Tibial nerve (tissue), 4 donors: ENCODE measurements around the gene VPS26C. TPM values are rescaled to one million over a fixed set of nuclear protein-coding genes. Genes with fewer than 3 reads are reported as not detected.

ENCODE experiments used
- DNase-seq, 2 donors: peaks; one replicate each; pipeline ENCODE4 v3.0.0-alpha.2; 2019; ENCODE audit warnings: low spot score in 2 of 2
- H3K27ac ChIP-seq, 4 donors: fragments of 200-600 bp; sonication (generic) in 3 of 4; one replicate each; pipeline ENCODE4 v1.5.1; 2017 to 2019; ENCODE audit warnings: mild to moderate bottlenecking in 1 of 4
- H3K27me3 ChIP-seq, 2 donors: fragments of 200-600 bp; sonication (generic) in 1 of 2; one replicate each; pipeline versions ENCODE4 v1.5.1 to v1.6.0; 2017 to 2019
- H3K36me3 ChIP-seq, 3 donors: fragments of 200-600 bp; sonication (generic); one replicate each; pipeline ENCODE4 v1.5.1; 2018 to 2019
- H3K4me1 ChIP-seq, 4 donors: fragments of 200-600 bp; sonication (generic) in 3 of 4; one replicate each; pipeline ENCODE4 v1.5.1; 2017 to 2019
- H3K4me3 ChIP-seq, 4 donors: fragments of 200-600 bp; sonication (generic) in 3 of 4; one replicate each; pipeline ENCODE4 v1.5.1; 2017 to 2019; ENCODE audit warnings: mild to moderate bottlenecking in 1 of 4, moderate library complexity in 1 of 4
- H3K9me3 ChIP-seq, 4 donors: fragments of 200-600 bp; sonication (generic) in 3 of 4; one replicate each; pipeline ENCODE4 v1.5.1; 2017 to 2019
- EP300 ChIP-seq, 2 donors: sonication (generic); formaldehyde crosslinking; IDR thresholded peaks; one replicate each; pipeline ENCODE4 v1.6.1; 2017; ENCODE audit warnings: antibody characterized with exemption in 2 of 2, mild to moderate bottlenecking in 1 of 2
- POLR2A ChIP-seq, 2 donors: fragments of 450-650 bp; IDR thresholded peaks; one replicate each; pipeline ENCODE4 v1.6.1; 2017; ENCODE audit warnings: antibody characterized with exemption in 2 of 2, mild to moderate bottlenecking in 2 of 2, moderate library complexity in 2 of 2
- whole genome bisulfite sequencing, 2 donors: methylation state at CpG; one replicate each; pipeline ENCODE4 v1.1.5; 2018; 5-methylcytosine and 5-hydroxymethylcytosine counted together
- total RNA-seq, 4 donors: library from RNA; depleted of rRNA; stranded (reverse); fragments of >200 nt; gene quantifications; one replicate each; pipeline ENCODE4 v1.1.0, GENCODE V29; 2016
- TF ChIP-seq, protein P1 (sequence below), 5 experiments: fragments of 200-600 bp in 3 of 5; fragments of 450-650 bp in 2 of 5; sonication (generic) in 3 of 5; IDR thresholded peaks; one replicate each; pipeline ENCODE4 v1.5.1; 2016 to 2019; ENCODE audit warnings: antibody characterized with exemption in 5 of 5, mild to moderate bottlenecking in 3 of 5, moderate library complexity in 2 of 5

The VPS26C gene
- total RNA-seq, 4 donors from 2014 or later: 34.7 to 55.8 (median 51.6) TPM

GRCh38 chr21:37195610-37196009, 71.5 kb downstream of the VPS26C start:
- Histone ChIP-seq H3K4me3 (no peak overlapping the region), H3K4me1 (peaks cover 0 to 13% (median 4%) of the 10 kb centered on the region in 4 donors), H3K27ac (no peak overlapping the region), H3K27me3 (no peaks in the 10 kb centered on the region), H3K9me3 (no peaks in the 10 kb centered on the region), H3K36me3 (peaks cover 0 to 92% (median 4%) of the 10 kb centered on the region in 3 donors)
- no peak for DNase-seq
- WGBS, 2 donors: 82 to 85% methylated on average over 14 of the region's 15 CpGs
- no peak for TF ChIP-seq POLR2A (IDR thresholded peaks at IDR 0.05)
- TF ChIP-seq, protein P1, sequence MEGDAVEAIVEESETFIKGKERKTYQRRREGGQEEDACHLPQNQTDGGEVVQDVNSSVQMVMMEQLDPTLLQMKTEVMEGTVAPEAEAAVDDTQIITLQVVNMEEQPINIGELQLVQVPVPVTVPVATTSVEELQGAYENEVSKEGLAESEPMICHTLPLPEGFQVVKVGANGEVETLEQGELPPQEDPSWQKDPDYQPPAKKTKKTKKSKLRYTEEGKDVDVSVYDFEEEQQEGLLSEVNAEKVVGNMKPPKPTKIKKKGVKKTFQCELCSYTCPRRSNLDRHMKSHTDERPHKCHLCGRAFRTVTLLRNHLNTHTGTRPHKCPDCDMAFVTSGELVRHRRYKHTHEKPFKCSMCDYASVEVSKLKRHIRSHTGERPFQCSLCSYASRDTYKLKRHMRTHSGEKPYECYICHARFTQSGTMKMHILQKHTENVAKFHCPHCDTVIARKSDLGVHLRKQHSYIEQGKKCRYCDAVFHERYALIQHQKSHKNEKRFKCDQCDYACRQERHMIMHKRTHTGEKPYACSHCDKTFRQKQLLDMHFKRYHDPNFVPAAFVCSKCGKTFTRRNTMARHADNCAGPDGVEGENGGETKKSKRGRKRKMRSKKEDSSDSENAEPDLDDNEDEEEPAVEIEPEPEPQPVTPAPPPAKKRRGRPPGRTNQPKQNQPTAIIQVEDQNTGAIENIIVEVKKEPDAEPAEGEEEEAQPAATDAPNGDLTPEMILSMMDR (IDR thresholded peaks at IDR 0.05): no peak
- TF ChIP-seq EP300 (IDR thresholded peaks at IDR 0.05): no peak

GRCh38 chr21:37195059-37195458, 72.1 kb downstream of the VPS26C start:
- Histone ChIP-seq H3K4me1 (peaks cover 0 to 13% (median 4%) of the 10 kb centered on the region in 4 donors), H3K27ac (no peak overlapping the region), H3K27me3 (no peaks in the 10 kb centered on the region), H3K4me3 (no peak overlapping the region), H3K36me3 (peaks cover 0 to 92% (median 4%) of the 10 kb centered on the region in 3 donors), H3K9me3 (no peaks in the 10 kb centered on the region)
- no peak for TF ChIP-seq EP300 (IDR thresholded peaks at IDR 0.05)
- no peak for DNase-seq
- WGBS, 2 donors: 69 to 82% methylated on average over 3 of the region's 3 CpGs

GRCh38 chr21:37193676-37194075, 73.5 kb downstream of the VPS26C start:
- Histone ChIP-seq H3K9me3 (no peaks in the 10 kb centered on the region), H3K4me3 (no peak overlapping the region), H3K27ac (no peak overlapping the region), H3K36me3 (peaks cover 0 to 97% (median 4%) of the 10 kb centered on the region in 3 donors), H3K27me3 (no peaks in the 10 kb centered on the region), H3K4me1 (peaks cover 0 to 6% (median 0%) of the 10 kb centered on the region in 4 donors)
- 89 to 94% methylated on average over 6 of the region's 6 CpGs for WGBS, 2 donors
- no peak for DNase-seq
- TF ChIP-seq, protein P1 (IDR thresholded peaks at IDR 0.05): no peak
- TF ChIP-seq EP300 (IDR thresholded peaks at IDR 0.05): no peak
- TF ChIP-seq POLR2A (IDR thresholded peaks at IDR 0.05): no peak

DNA sequence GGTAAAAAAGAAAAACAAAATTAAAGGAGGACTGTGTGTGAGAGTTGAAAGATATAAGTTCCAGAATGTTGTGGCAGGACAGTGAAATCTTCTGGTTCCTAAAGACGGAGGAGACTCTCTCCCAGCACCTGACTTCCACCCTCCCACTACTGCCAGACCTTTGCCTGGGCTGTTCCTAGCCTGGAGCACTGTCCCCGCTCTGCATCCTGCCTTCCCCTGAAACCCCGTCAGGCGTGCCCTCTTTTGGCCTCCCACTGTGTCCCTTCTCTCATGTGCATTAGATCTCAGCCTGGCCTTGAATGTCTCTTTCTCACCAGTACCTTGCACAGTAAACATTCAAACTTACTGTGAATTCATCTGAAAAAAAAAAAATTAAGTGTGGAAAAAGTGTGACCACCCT, 74.1 kb downstream of the VPS26C start:
- Histone ChIP-seq H3K4me1 (no peaks in the 10 kb centered on the region), H3K27me3 (no peaks in the 10 kb centered on the region), H3K27ac (no peak overlapping the region), H3K4me3 (no peak overlapping the region), H3K36me3 (peaks cover 0 to 95% (median 4%) of the 10 kb centered on the region in 3 donors), H3K9me3 (no peaks in the 10 kb centered on the region)
- 64 to 67% methylated on average over 4 of the region's 4 CpGs for WGBS, 2 donors
- TF ChIP-seq EP300 (IDR thresholded peaks at IDR 0.05) (no peak), POLR2A (IDR thresholded peaks at IDR 0.05) (no peak)
- TF ChIP-seq, protein P1 (IDR thresholded peaks at IDR 0.05): no peak
- no peak for DNase-seq

DNA sequence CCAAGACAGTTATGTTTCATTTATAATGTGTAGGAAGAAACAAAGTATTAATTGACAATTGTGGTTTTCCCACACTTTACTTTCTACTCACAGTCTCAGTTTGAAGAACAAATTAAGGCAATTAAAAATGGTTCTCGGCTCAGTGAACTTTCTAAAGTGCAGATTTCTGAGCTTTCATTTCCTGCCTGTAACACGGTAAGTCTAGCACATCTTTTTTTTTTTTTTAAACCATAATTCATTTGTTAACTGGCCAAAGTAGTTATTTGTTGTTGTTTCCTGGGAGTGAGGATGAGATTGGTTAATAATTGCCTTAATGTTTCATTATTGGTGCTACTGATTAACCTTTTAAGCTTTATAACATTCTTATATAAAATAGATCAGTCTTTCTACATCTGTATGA, 75.1 kb downstream of the VPS26C start:
- no peaks in the 10 kb centered on the region for H3K4me1 ChIP-seq
- no peaks in the 10 kb centered on the region for H3K9me3 ChIP-seq
- 53 to 60% methylated on average over 2 of the region's 2 CpGs for WGBS, 2 donors
- DNase-seq: no peak
- H3K27me3 ChIP-seq: no peaks in the 10 kb centered on the region
- no peak overlapping the region for H3K4me3 ChIP-seq
- H3K27ac ChIP-seq: no peak overlapping the region
- TF ChIP-seq EP300 (IDR thresholded peaks at IDR 0.05): no peak
- TF ChIP-seq, protein P1 (IDR thresholded peaks at IDR 0.05): no peak
- no peak for TF ChIP-seq POLR2A (IDR thresholded peaks at IDR 0.05)
- peaks cover 0 to 95% (median 4%) of the 10 kb centered on the region in 3 donors for H3K36me3 ChIP-seq

DNA sequence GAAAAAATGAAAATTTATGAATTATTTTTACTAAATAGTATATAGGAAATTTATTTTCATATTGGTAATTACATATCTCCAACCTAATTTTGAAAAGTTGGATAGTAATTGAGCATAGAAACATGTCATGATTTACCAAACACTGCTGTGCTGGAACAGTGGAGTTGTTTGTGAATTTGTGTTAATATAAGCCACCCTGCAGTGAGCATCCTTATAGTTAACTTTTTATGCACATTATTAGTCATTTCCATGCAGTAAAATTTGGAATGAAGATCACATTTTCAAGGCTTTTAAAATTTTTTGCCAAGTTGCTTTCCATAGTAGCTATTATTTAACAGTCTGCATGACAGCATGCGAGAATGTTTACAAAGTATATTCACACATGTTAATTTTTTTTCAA, 78.3 kb downstream of the VPS26C start:
- Histone ChIP-seq H3K27me3 (no peaks in the 10 kb centered on the region), H3K4me3 (no peak overlapping the region), H3K36me3 (peaks cover 0 to 90% (median 0%) of the 10 kb centered on the region in 3 donors), H3K27ac (no peak overlapping the region), H3K4me1 (no peaks in the 10 kb centered on the region), H3K9me3 (no peaks in the 10 kb centered on the region)
- WGBS, 2 donors: 95% methylated on average over 1 of the region's 1 CpG
- no peak for DNase-seq
- TF ChIP-seq EP300 (IDR thresholded peaks at IDR 0.05) (no peak), POLR2A (IDR thresholded peaks at IDR 0.05) (no peak)
- TF ChIP-seq, protein P1 (IDR thresholded peaks at IDR 0.05): no peak
